PC-3 (cell line): ENCODE measurements around the gene DYSF. TPM values are rescaled to one million over a fixed set of nuclear protein-coding genes. Genes with fewer than 3 reads are reported as not detected.

Experiments used
- ATAC-seq: fragments of 200-7000 bp; cut with Tn5 transposase; 2 replicates; pipeline ENCODE4 v1.9.1; 2020; ENCODE audit warnings: mild to moderate bottlenecking, moderate library complexity
- BruUV-seq: library from RNA; stranded (reverse); fragments of 400-500 nt; replicated peaks from 2 replicates; lab custom pipeline; 2021; lab: Mats Ljungman, UMichigan
- CTCF ChIA-PET: fragments of 300-600 bp; sonication (Branson Sonifier 250); formaldehyde crosslinking; loops from one replicate; lab custom pipeline; 2022; ENCODE audit warnings: antibody characterized with exemption; lab: Charles Lee
- POLR2A ChIA-PET: fragments of 300-600 bp; sonication (Branson Sonifier 250); formaldehyde crosslinking; loops from one replicate; lab custom pipeline; 2022; ENCODE audit warnings: antibody characterized with exemption; ENCODE audit not compliant: unreplicated experiment; lab: Charles Lee
- DNase-seq: peaks from one replicate; pipeline ENCODE4 v3.0.0-alpha.2; 2015
- H2AFZ ChIP-seq: fragments of 300-600 bp; sonication (generic); 2 replicates; pipeline ENCODE4 v1.6.0; 2016; ENCODE audit warnings: antibody characterized with exemption, low read length
- H3F3A ChIP-seq: fragments of 300-600 bp; sonication (generic); one replicate; pipeline ENCODE4 v1.6.0; 2017; ENCODE audit warnings: antibody characterized with exemption, low read length, control low read depth, mild to moderate bottlenecking; ENCODE audit not compliant: unreplicated experiment
- H3K27ac ChIP-seq: fragments of 300-600 bp; sonication (generic); 2 replicates; pipeline ENCODE4 v1.5.1; 2016; ENCODE audit warnings: mild to moderate bottlenecking, low read length
- H3K27me3 ChIP-seq: fragments of 300-600 bp; sonication (generic); 2 replicates; pipeline ENCODE4 v1.6.1; 2016; ENCODE audit warnings: low read length, mixed read lengths
- H3K36me3 ChIP-seq: fragments of 300-600 bp; sonication (generic); 2 replicates; pipeline ENCODE4 v1.6.1; 2016; ENCODE audit warnings: low read depth, mixed run types, low read length, mixed read lengths
- H3K4me1 ChIP-seq: fragments of 300-600 bp; sonication (generic); 2 replicates; pipeline ENCODE4 v1.5.1; 2016; ENCODE audit warnings: low read length; ENCODE audit not compliant: insufficient read depth
- H3K4me2 ChIP-seq: fragments of 300-600 bp; sonication (generic); 2 replicates; pipeline ENCODE4 v1.6.0; 2016; ENCODE audit warnings: low read length
- H3K4me3 ChIP-seq: fragments of 300-600 bp; sonication (generic); 2 replicates; pipeline ENCODE4 v1.5.1; 2016; ENCODE audit warnings: mild to moderate bottlenecking, low read length, mixed read lengths
- H3K79me2 ChIP-seq: fragments of 300-600 bp; sonication (generic); 2 replicates; pipeline ENCODE4 v1.6.1; 2017; ENCODE audit warnings: low read length, mixed read lengths
- H3K9ac ChIP-seq: fragments of 300-600 bp; sonication (generic); 2 replicates; pipeline ENCODE4 v1.6.0; 2016; ENCODE audit warnings: mild to moderate bottlenecking, low read length
- H3K9me2 ChIP-seq: fragments of 300-600 bp; sonication (generic); replicated peaks from 2 replicates; pipeline ENCODE4 v1.6.1; 2016; ENCODE audit warnings: mixed run types, low read length, mixed read lengths
- H3K9me3 ChIP-seq: fragments of 300-600 bp; sonication (generic); 2 replicates; pipeline ENCODE4 v1.6.1; 2016; ENCODE audit warnings: low read length, mixed read lengths
- H4K20me1 ChIP-seq: fragments of 300-600 bp; sonication (generic); 2 replicates; pipeline ENCODE4 v1.6.1; 2016; ENCODE audit warnings: low read length, mixed read lengths
- CTCF ChIP-seq: fragments of 300-600 bp; sonication (generic); conservative IDR thresholded peaks from 2 replicates; pipeline ENCODE4 v1.5.1; 2017; ENCODE audit warnings: antibody characterized with exemption, low read depth, mild to moderate bottlenecking, low read length
- EZH2 ChIP-seq: fragments of 300-600 bp; sonication (generic); IDR thresholded peaks from one replicate; pipeline ENCODE4 v1.6.1; 2017; ENCODE audit warnings: antibody characterized with exemption, mild to moderate bottlenecking, low read length; ENCODE audit not compliant: unreplicated experiment
- EZH2phosphoT487 ChIP-seq: fragments of 300-600 bp; sonication (generic); IDR thresholded peaks from 2 replicates; pipeline ENCODE4 v1.6.1; 2018; ENCODE audit warnings: mild to moderate bottlenecking, antibody characterized with exemption, low read length, borderline replicate concordance
- intact Hi-C: fragments of 100-400 bp; cut with micrococcal nuclease; formaldehyde crosslinking; loops from 2 replicates; pipeline ENCODE4 v1.9.0; 2023
- total RNA-seq: library from RNA; depleted of rRNA; stranded (reverse); fragments of >200 nt; gene quantifications from 2 replicates; pipeline ENCODE4 v1.2.3, GENCODE V29; 2014

DYSF gene
- total RNA-seq, 1 experiment from 2014 or later = 13.0 TPM

DNA sequence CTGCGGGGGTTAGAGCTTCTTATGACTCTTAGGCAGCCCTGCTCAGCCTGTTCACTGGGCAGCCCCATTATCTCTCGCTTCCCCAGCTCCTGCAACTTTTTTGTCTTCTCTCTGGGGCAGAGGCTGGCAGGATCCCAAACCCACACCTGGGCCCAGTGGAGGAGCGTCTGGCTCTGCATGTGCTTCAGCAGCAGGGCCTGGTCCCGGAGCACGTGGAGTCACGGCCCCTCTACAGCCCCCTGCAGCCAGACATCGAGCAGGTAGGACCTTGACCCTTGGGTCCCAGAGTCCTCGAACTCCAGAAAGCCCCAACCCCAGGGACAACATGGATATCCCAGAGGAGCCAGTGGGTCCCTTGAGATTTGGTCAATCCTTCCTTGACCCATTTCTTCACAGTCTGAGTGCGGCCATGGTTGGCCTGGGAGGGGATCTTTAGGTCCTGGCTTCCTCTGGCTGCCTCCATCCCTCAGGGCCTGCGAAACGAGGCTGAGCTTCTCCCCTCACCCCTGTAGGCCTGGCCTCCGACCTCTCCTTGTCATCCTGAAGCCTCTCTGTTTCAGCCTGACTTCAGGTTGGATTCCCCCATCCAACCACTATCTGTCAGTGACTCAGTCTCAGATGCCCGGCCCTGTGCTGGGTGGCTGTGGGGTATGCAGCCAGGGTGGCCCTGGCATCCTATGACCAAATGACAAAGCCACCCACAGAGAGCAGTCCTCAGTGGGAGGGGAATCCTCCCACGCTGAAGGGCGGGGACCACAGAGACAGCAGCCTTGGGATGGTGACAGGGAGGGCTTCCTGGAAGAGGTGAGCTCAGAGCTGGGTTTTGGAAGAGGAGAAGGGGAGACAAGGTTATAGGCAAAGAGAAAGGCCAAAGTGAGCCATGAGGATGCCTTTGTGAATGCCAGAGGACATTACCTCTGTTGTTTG, 214.2 kb downstream of the DYSF start:
- Histone ChIP-seq H3K9ac (no peak overlapping the region), H3K27me3 (no peaks in the 10 kb centered on the region), H2AFZ (no peak overlapping the region), H3F3A (no peaks in the 10 kb centered on the region), H3K4me2 (no peak overlapping the region), H3K9me3 (no peaks in the 10 kb centered on the region), H4K20me1 (no peaks in the 10 kb centered on the region), H3K4me3 (no peak overlapping the region), H3K36me3 (no peaks in the 10 kb centered on the region), H3K4me1 (no peaks in the 10 kb centered on the region), H3K27ac (no peak overlapping the region), H3K9me2 (no peaks in the 10 kb centered on the region), H3K79me2 (no peaks in the 10 kb centered on the region)
- no TSS peak for BruUV-seq
- ChIA-PET CTCF (no interaction called here), POLR2A (no interaction called here)
- ATAC-seq (no peak), DNase-seq (no peak)
- intact Hi-C loops = no loop called here
- TF ChIP-seq CTCF = no peak
- TF ChIP-seq EZH2 = no peak
- TF ChIP-seq EZH2phosphoT487 = no peak

- ATAC-seq (no peak), DNase-seq (no peak)
- Histone ChIP-seq H3K36me3 (no peaks in the 10 kb centered on the region), H3K9me3 (no peaks in the 10 kb centered on the region), H4K20me1 (no peaks in the 10 kb centered on the region), H3K4me1 (no peaks in the 10 kb centered on the region), H3K27me3 (no peaks in the 10 kb centered on the region), H3K4me3 (no peak overlapping the region), H3K4me2 (no peak overlapping the region), H3F3A (no peaks in the 10 kb centered on the region), H3K79me2 (no peaks in the 10 kb centered on the region), H3K9me2 (no peaks in the 10 kb centered on the region), H3K27ac (no peak overlapping the region), H3K9ac (no peak overlapping the region), H2AFZ (no peak overlapping the region)
- POLR2A ChIA-PET = no interaction called here
- no peak for TF ChIP-seq CTCF
- TF ChIP-seq EZH2phosphoT487 = no peak
- TF ChIP-seq EZH2 = no peak
- CTCF ChIA-PET = no interaction called here
- intact Hi-C loops = no loop called here
- BruUV-seq = no TSS peak
Measured at GRCh38 chr2:71668326-71669057, 215.1 kb downstream of the DYSF start.
